GM12878 (cell line): ENCODE data around the gene TTLL3. TPM values are rescaled to one million over a fixed set of nuclear protein-coding genes. Genes with fewer than 3 reads are reported as not detected.
A peak's percentile ranks its signal among the peaks of the same experiment; 100 is the strongest.

Source experiments
- ATAC-seq: fragments of 200-7000 bp; cut with Tn5 transposase; 3 replicates; pipeline ENCODE4 v1.9.1; 2020; ENCODE audit warnings: mild to moderate bottlenecking, moderate library complexity
- BruUV-seq: library from RNA; stranded (reverse); fragments of 400-500 nt; replicated peaks from 2 replicates; lab custom pipeline; 2021; lab: Mats Ljungman, UMichigan
- CTCF ChIA-PET: fragments of 300-600 bp; sonication (Branson Sonifier 250); formaldehyde crosslinking; extraction: SDS; loops from one replicate; lab custom pipeline; 2021; ENCODE audit warnings: inconsistent platforms; lab: Yijun Ruan, JAX
- POLR2A ChIA-PET: fragments of 350-600 bp; formaldehyde crosslinking; extraction: SDS; loops from one replicate; lab custom pipeline; 2021; ENCODE audit warnings: inconsistent platforms; lab: Charles Lee
- RAD21 ChIA-PET: fragments of 300-600 bp; sonication (Branson Sonifier 250); formaldehyde crosslinking; loops from one replicate; lab custom pipeline; 2023; ENCODE audit warnings: antibody characterized with exemption; ENCODE audit not compliant: unreplicated experiment; lab: Charles Lee
- SMC1A ChIA-PET: fragments of 300-600 bp; sonication (Branson Sonifier 250); formaldehyde crosslinking; loops from one replicate; lab custom pipeline; 2023; ENCODE audit not compliant: unreplicated experiment, uncharacterized antibody; lab: Charles Lee
- DNase-seq: peaks from one replicate; pipeline ENCODE4 v3.0.0-alpha.2; 2011; ENCODE audit warnings: low read depth, low spot score
- FAIRE-seq: peaks from 3 replicates; lab custom pipeline; 2011; peaks lifted over from hg19 to GRCh38; lab: Jason Lieb, UNC
- H2AFZ ChIP-seq: 2 replicates; pipeline ENCODE4 v1.6.0; 2011; ENCODE audit warnings: low read depth, low read length, control low read depth; ENCODE audit not compliant: control insufficient read depth
- H3K27ac ChIP-seq: 2 replicates; pipeline ENCODE4 v1.5.1; 2011; ENCODE audit warnings: control low read depth; ENCODE audit not compliant: control insufficient read depth, insufficient read depth
- H3K27me3 ChIP-seq, 2 experiments: replicated peaks in 1 of 2; 2 replicates each; pipeline versions ENCODE4 v1.6.0 to v1.6.1; 2011; ENCODE audit warnings: low read length in 1 of 2; ENCODE audit not compliant: control insufficient read depth in 2 of 2, insufficient read depth in 2 of 2
- H3K36me3 ChIP-seq, 2 experiments: 2 replicates each; pipeline ENCODE4 v1.5.1; 2011; ENCODE audit warnings: low read length in 1 of 2; ENCODE audit not compliant: control insufficient read depth in 2 of 2, insufficient read depth in 2 of 2
- H3K4me1 ChIP-seq: 2 replicates; pipeline ENCODE4 v1.6.1; 2011; ENCODE audit warnings: mild to moderate bottlenecking, low read length, moderate library complexity, mixed read lengths; ENCODE audit not compliant: control insufficient read depth, insufficient read depth
- H3K4me2 ChIP-seq: 2 replicates; pipeline ENCODE4 v1.6.0; 2011; ENCODE audit warnings: control low read depth; ENCODE audit not compliant: control insufficient read depth, insufficient read depth
- H3K4me3 ChIP-seq: fragments of 200-600 bp; sonication (generic); 2 replicates; pipeline ENCODE4 v1.5.1; 2016
- H3K79me2 ChIP-seq: 2 replicates; pipeline ENCODE4 v1.6.0; 2011; ENCODE audit warnings: low read length; ENCODE audit not compliant: control insufficient read depth, insufficient read depth
- H3K9ac ChIP-seq: 2 replicates; pipeline ENCODE4 v1.8.0; 2011; ENCODE audit warnings: low read length, control low read depth, mixed read lengths; ENCODE audit not compliant: control insufficient read depth, insufficient read depth
- H3K9me3 ChIP-seq: replicated peaks from 3 replicates; pipeline ENCODE4 v1.5.1; 2011; ENCODE audit warnings: mild to moderate bottlenecking, low read length; ENCODE audit not compliant: control insufficient read depth, insufficient read depth
- H4K20me1 ChIP-seq: 2 replicates; pipeline ENCODE4 v1.6.0; 2011; ENCODE audit not compliant: control insufficient read depth, insufficient read depth
- PKNOX1 ChIP-seq: fragments of 450-650 bp; IDR thresholded peaks from 2 replicates; pipeline ENCODE4 v1.6.1; 2016; ENCODE audit warnings: mild to moderate bottlenecking
- SPI1 ChIP-seq: IDR thresholded peaks from 2 replicates; pipeline ENCODE4 v1.6.1; 2011; ENCODE audit warnings: low read depth, mild to moderate bottlenecking, low read length, moderate library complexity, borderline replicate concordance; ENCODE audit not compliant: insufficient read depth
- WGBS: methylation state at CpG from one replicate; pipeline ENCODE4 v1.1.6; 2016; ENCODE audit warnings: low lambda C conversion rate; ENCODE audit not compliant: insufficient replicate concordance, insufficient coverage; ENCODE audit errors: missing lambda C conversion rate; 5-methylcytosine and 5-hydroxymethylcytosine counted together
- in situ Hi-C: fragments of 300-500 bp; cut with MboI; formaldehyde crosslinking; loops from 9 replicates; pipeline ENCODE4 v1.14.3; 2018; ENCODE audit warnings: mixed read lengths
- intact Hi-C: fragments of 100-400 bp; cut with micrococcal nuclease; formaldehyde crosslinking; loops from one replicate; pipeline ENCODE4 v1.14.2; 2022; ENCODE audit not compliant: unreplicated experiment
- polyA plus RNA-seq, 11 experiments: library from polyadenylated mRNA; depleted of rRNA in 4 of 11; unstranded in 6 of 11; stranded (reverse) in 5 of 11; fragments of >200 nt; fragmentation: Nextera tagmentation in 4 of 11; fragmentation: Illumina TruSeq in 1 of 11; extraction: Ambion mirVana in 4 of 11; extraction: Trizol in 1 of 11; gene quantifications; 1 replicate in 1 of 11; 2 replicates in 10 of 11; pipeline versions ENCODE4 v1.2.1 to v1.2.3, GENCODE V29; 2011 to 2016; ENCODE audit warnings: inconsistent platforms in 2 of 11, missing spikeins in 2 of 11, low read depth in 1 of 11
- total RNA-seq, 4 experiments: library from RNA; depleted of rRNA in 3 of 4; stranded (reverse); fragments of >200 nt in 3 of 4; fragmentation: Illumina TruSeq in 1 of 4; extraction: Trizol in 1 of 4; gene quantifications; 2 replicates each; pipeline versions ENCODE4 v1.2.1 to v1.2.3, GENCODE V29; 2013 to 2021

Gene TTLL3
- total and polyA plus RNA-seq, 10 of the 15 experiments (the other 5 are each of a cell fraction or from before 2014, with no cell fraction given) = 4.2 to 51.3 (median 18.9) TPM

GRCh38 chr3:9786209-9786739, 23.8 kb upstream of the TTLL3 start:
- 97% methylated on average over 7 of the region's 7 CpGs for WGBS
- Histone ChIP-seq H2AFZ (no peak overlapping the region), H3K4me3 (no peak overlapping the region), H3K4me1 (peaks cover 8% of the 10 kb centered on the region), H3K27me3 (no peaks in the 10 kb centered on the region), H3K36me3 (peaks cover 8 to 16% of the 10 kb centered on the region in 2 experiments; a peak in 3 of 4 replicates), H4K20me1 (no peaks in the 10 kb centered on the region), H3K9me3 (no peaks in the 10 kb centered on the region), H3K79me2 (peaks cover 9% of the 10 kb centered on the region), H3K9ac (no peak overlapping the region), H3K4me2 (no peak overlapping the region), H3K27ac (no peak overlapping the region)
- TF ChIP-seq SPI1 (peak; percentile 28; the same call in 1 of the 2 replicates), PKNOX1 (no peak)
- in situ Hi-C loops = no loop called here
- RAD21 ChIA-PET = no interaction called here
- no TSS peak for BruUV-seq
- DNase-seq (no peak), FAIRE-seq (no peak), ATAC-seq (no peak)
- SMC1A ChIA-PET = interaction anchor here (0.7 kb wide), 1 partner anchor 145 kb away, joined by 3 read pairs; no protein-coding TSS in a partner anchor
- CTCF ChIA-PET = interaction anchor here (0.5 to 1.4 kb wide), 5 partner anchors 9 to 146 kb away, joined by 3 to 7 read pairs (median 4); partner anchors contain the start of gene CRELD1
- intact Hi-C loops = no loop called here
- POLR2A ChIA-PET = no interaction called here
